GM12878 (cell line): ENCODE data around the gene CACHD1. TPM values are rescaled to one million over a fixed set of nuclear protein-coding genes. Genes with fewer than 3 reads are reported as not detected.

Source experiments
- ATAC-seq: fragments of 200-7000 bp; cut with Tn5 transposase; 3 replicates; pipeline ENCODE4 v1.9.1; 2020; ENCODE audit warnings: mild to moderate bottlenecking, moderate library complexity
- BruUV-seq: library from RNA; stranded (reverse); fragments of 400-500 nt; replicated peaks from 2 replicates; lab custom pipeline; 2021; lab: Mats Ljungman, UMichigan
- CTCF ChIA-PET: fragments of 300-600 bp; sonication (Branson Sonifier 250); formaldehyde crosslinking; extraction: SDS; loops from one replicate; lab custom pipeline; 2021; ENCODE audit warnings: inconsistent platforms; lab: Yijun Ruan, JAX
- POLR2A ChIA-PET: fragments of 350-600 bp; formaldehyde crosslinking; extraction: SDS; loops from one replicate; lab custom pipeline; 2021; ENCODE audit warnings: inconsistent platforms; lab: Charles Lee
- RAD21 ChIA-PET: fragments of 300-600 bp; sonication (Branson Sonifier 250); formaldehyde crosslinking; loops from one replicate; lab custom pipeline; 2023; ENCODE audit warnings: antibody characterized with exemption; ENCODE audit not compliant: unreplicated experiment; lab: Charles Lee
- SMC1A ChIA-PET: fragments of 300-600 bp; sonication (Branson Sonifier 250); formaldehyde crosslinking; loops from one replicate; lab custom pipeline; 2023; ENCODE audit not compliant: unreplicated experiment, uncharacterized antibody; lab: Charles Lee
- DNase-seq: peaks from one replicate; pipeline ENCODE4 v3.0.0-alpha.2; 2011; ENCODE audit warnings: low read depth, low spot score
- FAIRE-seq: peaks from 3 replicates; lab custom pipeline; 2011; peaks lifted over from hg19 to GRCh38; lab: Jason Lieb, UNC
- H2AFZ ChIP-seq: 2 replicates; pipeline ENCODE4 v1.6.0; 2011; ENCODE audit warnings: low read depth, low read length, control low read depth; ENCODE audit not compliant: control insufficient read depth
- H3K27ac ChIP-seq: 2 replicates; pipeline ENCODE4 v1.5.1; 2011; ENCODE audit warnings: control low read depth; ENCODE audit not compliant: control insufficient read depth, insufficient read depth
- H3K27me3 ChIP-seq, 2 experiments: replicated peaks in 1 of 2; 2 replicates each; pipeline versions ENCODE4 v1.6.0 to v1.6.1; 2011; ENCODE audit warnings: low read length in 1 of 2; ENCODE audit not compliant: control insufficient read depth in 2 of 2, insufficient read depth in 2 of 2
- H3K36me3 ChIP-seq, 2 experiments: 2 replicates each; pipeline ENCODE4 v1.5.1; 2011; ENCODE audit warnings: low read length in 1 of 2; ENCODE audit not compliant: control insufficient read depth in 2 of 2, insufficient read depth in 2 of 2
- H3K4me1 ChIP-seq: 2 replicates; pipeline ENCODE4 v1.6.1; 2011; ENCODE audit warnings: mild to moderate bottlenecking, low read length, moderate library complexity, mixed read lengths; ENCODE audit not compliant: control insufficient read depth, insufficient read depth
- H3K4me2 ChIP-seq: 2 replicates; pipeline ENCODE4 v1.6.0; 2011; ENCODE audit warnings: control low read depth; ENCODE audit not compliant: control insufficient read depth, insufficient read depth
- H3K4me3 ChIP-seq: fragments of 200-600 bp; sonication (generic); 2 replicates; pipeline ENCODE4 v1.5.1; 2016
- H3K79me2 ChIP-seq: 2 replicates; pipeline ENCODE4 v1.6.0; 2011; ENCODE audit warnings: low read length; ENCODE audit not compliant: control insufficient read depth, insufficient read depth
- H3K9ac ChIP-seq: 2 replicates; pipeline ENCODE4 v1.8.0; 2011; ENCODE audit warnings: low read length, control low read depth, mixed read lengths; ENCODE audit not compliant: control insufficient read depth, insufficient read depth
- H3K9me3 ChIP-seq: replicated peaks from 3 replicates; pipeline ENCODE4 v1.5.1; 2011; ENCODE audit warnings: mild to moderate bottlenecking, low read length; ENCODE audit not compliant: control insufficient read depth, insufficient read depth
- H4K20me1 ChIP-seq: 2 replicates; pipeline ENCODE4 v1.6.0; 2011; ENCODE audit not compliant: control insufficient read depth, insufficient read depth
- IKZF1 ChIP-seq: fragments of 450-650 bp; conservative IDR thresholded peaks from 2 replicates; pipeline ENCODE4 v1.6.1; 2017; ENCODE audit warnings: antibody characterized with exemption, mild to moderate bottlenecking
- NFYA ChIP-seq: IDR thresholded peaks from 2 replicates; pipeline ENCODE4 v1.6.1; 2011; ENCODE audit warnings: low read depth, mild to moderate bottlenecking, low read length, improper control_type of control experiment, borderline replicate concordance
- NFYB ChIP-seq: IDR thresholded peaks from 2 replicates; pipeline ENCODE4 v1.6.1; 2011; ENCODE audit warnings: low read depth, mild to moderate bottlenecking, low read length, improper control_type of control experiment, moderate library complexity; ENCODE audit not compliant: insufficient read depth
- NRF1 ChIP-seq: conservative IDR thresholded peaks from 2 replicates; pipeline ENCODE4 v1.6.1; 2011; ENCODE audit warnings: mild to moderate bottlenecking, low read depth, low read length, improper control_type of control experiment
- POLR2AphosphoS2 ChIP-seq: IDR thresholded peaks from 2 replicates; pipeline ENCODE4 v1.6.1; 2011; ENCODE audit warnings: low read depth, mild to moderate bottlenecking, low read length, improper control_type of control experiment, moderate library complexity
- RCOR1 ChIP-seq: conservative IDR thresholded peaks from 2 replicates; pipeline ENCODE4 v1.6.1; 2012; ENCODE audit warnings: low read depth, low read length, improper control_type of control experiment
- TCF7 ChIP-seq: IDR thresholded peaks from 2 replicates; pipeline ENCODE4 v1.6.1; 2014; ENCODE audit warnings: antibody characterized with exemption, borderline replicate concordance
- YY1 ChIP-seq: IDR thresholded peaks from 2 replicates; pipeline ENCODE4 v1.6.1; 2011; ENCODE audit warnings: low read depth, mild to moderate bottlenecking, low read length
- WGBS: methylation state at CpG from one replicate; pipeline ENCODE4 v1.1.6; 2016; ENCODE audit warnings: low lambda C conversion rate; ENCODE audit not compliant: insufficient replicate concordance, insufficient coverage; ENCODE audit errors: missing lambda C conversion rate; 5-methylcytosine and 5-hydroxymethylcytosine counted together
- in situ Hi-C: fragments of 300-500 bp; cut with MboI; formaldehyde crosslinking; loops from 9 replicates; pipeline ENCODE4 v1.14.3; 2018; ENCODE audit warnings: mixed read lengths
- intact Hi-C: fragments of 100-400 bp; cut with micrococcal nuclease; formaldehyde crosslinking; loops from one replicate; pipeline ENCODE4 v1.14.2; 2022; ENCODE audit not compliant: unreplicated experiment
- polyA plus RNA-seq, 11 experiments: library from polyadenylated mRNA; depleted of rRNA in 4 of 11; unstranded in 6 of 11; stranded (reverse) in 5 of 11; fragments of >200 nt; fragmentation: Nextera tagmentation in 4 of 11; fragmentation: Illumina TruSeq in 1 of 11; extraction: Ambion mirVana in 4 of 11; extraction: Trizol in 1 of 11; gene quantifications; 1 replicate in 1 of 11; 2 replicates in 10 of 11; pipeline versions ENCODE4 v1.2.1 to v1.2.3, GENCODE V29; 2011 to 2016; ENCODE audit warnings: inconsistent platforms in 2 of 11, missing spikeins in 2 of 11, low read depth in 1 of 11
- total RNA-seq, 4 experiments: library from RNA; depleted of rRNA in 3 of 4; stranded (reverse); fragments of >200 nt in 3 of 4; fragmentation: Illumina TruSeq in 1 of 4; extraction: Trizol in 1 of 4; gene quantifications; 2 replicates each; pipeline versions ENCODE4 v1.2.1 to v1.2.3, GENCODE V29; 2013 to 2021
- TF ChIP-seq, protein P1 (sequence below): fragments of 450-650 bp; IDR thresholded peaks from 2 replicates; pipeline ENCODE4 v1.6.1; 2016; ENCODE audit warnings: mild to moderate bottlenecking, moderate library complexity, borderline replicate concordance
- TF ChIP-seq, protein P2 (sequence below): fragments of 450-650 bp; IDR thresholded peaks from 2 replicates; pipeline ENCODE4 v1.6.1; 2016; ENCODE audit warnings: mild to moderate bottlenecking
- TF ChIP-seq, protein P3 (sequence below): IDR thresholded peaks from 2 replicates; pipeline ENCODE4 v1.6.1; 2012; ENCODE audit warnings: low read depth, low read length, improper control_type of control experiment
- TF ChIP-seq, protein P4 (sequence below): IDR thresholded peaks from 2 replicates; pipeline ENCODE4 v1.6.1; 2011; ENCODE audit warnings: low read depth, low read length, improper control_type of control experiment, borderline replicate concordance
- TF ChIP-seq, protein P5 (sequence below): IDR thresholded peaks from 2 replicates; pipeline ENCODE4 v1.6.1; 2012; ENCODE audit warnings: low read length, inconsistent platforms

Gene CACHD1
- total and polyA plus RNA-seq, 10 of the 15 experiments (the other 5 are each of a cell fraction or from before 2014, with no cell fraction given) = 0.03 TPM; not detected in 9

DNA sequence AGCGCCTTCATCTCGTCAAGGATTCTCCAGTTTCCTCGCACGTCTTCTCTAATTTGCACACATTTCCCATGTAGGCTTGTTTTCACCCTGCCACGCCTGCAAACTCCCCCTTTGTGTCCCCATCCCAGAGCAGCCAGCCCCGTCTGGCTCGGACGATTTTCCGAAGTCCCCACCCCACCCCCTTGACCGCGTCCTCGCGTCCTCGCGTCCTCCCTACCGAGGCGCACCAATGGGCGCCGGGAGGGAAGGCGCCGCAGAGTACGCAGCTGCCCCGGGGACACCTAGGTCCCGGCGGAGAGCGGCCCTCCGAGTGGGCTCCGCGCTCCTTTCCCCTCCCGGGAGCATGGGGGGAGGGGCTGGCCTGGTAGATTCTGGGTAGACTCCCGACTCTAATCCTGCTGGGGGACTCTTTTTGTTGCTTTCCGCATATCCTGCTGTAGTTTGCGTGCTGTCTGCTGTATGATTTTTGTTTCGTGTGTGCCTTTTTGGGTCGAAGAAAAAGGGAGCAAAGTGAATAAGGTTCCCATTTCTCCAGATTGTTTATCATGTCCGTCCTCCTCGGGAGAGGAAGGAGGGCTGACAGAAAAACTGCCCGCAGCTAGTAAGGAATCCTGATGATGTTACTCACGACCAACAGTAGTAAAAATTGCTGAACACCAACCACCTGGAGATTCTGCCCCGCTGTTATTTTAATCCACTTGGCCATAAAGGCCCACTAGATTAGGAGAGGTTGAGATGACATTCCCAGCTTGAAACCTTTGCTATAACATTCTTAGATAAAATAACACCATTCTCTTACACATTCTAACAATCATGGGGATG, 1.5 kb downstream of the CACHD1 start (continued):
- TF ChIP-seq, protein P1, sequence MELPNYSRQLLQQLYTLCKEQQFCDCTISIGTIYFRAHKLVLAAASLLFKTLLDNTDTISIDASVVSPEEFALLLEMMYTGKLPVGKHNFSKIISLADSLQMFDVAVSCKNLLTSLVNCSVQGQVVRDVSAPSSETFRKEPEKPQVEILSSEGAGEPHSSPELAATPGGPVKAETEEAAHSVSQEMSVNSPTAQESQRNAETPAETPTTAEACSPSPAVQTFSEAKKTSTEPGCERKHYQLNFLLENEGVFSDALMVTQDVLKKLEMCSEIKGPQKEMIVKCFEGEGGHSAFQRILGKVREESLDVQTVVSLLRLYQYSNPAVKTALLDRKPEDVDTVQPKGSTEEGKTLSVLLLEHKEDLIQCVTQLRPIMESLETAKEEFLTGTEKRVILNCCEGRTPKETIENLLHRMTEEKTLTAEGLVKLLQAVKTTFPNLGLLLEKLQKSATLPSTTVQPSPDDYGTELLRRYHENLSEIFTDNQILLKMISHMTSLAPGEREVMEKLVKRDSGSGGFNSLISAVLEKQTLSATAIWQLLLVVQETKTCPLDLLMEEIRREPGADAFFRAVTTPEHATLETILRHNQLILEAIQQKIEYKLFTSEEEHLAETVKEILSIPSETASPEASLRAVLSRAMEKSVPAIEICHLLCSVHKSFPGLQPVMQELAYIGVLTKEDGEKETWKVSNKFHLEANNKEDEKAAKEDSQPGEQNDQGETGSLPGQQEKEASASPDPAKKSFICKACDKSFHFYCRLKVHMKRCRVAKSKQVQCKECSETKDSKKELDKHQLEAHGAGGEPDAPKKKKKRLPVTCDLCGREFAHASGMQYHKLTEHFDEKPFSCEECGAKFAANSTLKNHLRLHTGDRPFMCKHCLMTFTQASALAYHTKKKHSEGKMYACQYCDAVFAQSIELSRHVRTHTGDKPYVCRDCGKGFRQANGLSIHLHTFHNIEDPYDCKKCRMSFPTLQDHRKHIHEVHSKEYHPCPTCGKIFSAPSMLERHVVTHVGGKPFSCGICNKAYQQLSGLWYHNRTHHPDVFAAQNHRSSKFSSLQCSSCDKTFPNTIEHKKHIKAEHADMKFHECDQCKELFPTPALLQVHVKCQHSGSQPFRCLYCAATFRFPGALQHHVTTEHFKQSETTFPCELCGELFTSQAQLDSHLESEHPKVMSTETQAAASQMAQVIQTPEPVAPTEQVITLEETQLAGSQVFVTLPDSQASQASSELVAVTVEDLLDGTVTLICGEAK = no peak
- TF ChIP-seq TCF7 (no peak), RCOR1 (no peak), IKZF1 (no peak)
- TF ChIP-seq, protein P2, sequence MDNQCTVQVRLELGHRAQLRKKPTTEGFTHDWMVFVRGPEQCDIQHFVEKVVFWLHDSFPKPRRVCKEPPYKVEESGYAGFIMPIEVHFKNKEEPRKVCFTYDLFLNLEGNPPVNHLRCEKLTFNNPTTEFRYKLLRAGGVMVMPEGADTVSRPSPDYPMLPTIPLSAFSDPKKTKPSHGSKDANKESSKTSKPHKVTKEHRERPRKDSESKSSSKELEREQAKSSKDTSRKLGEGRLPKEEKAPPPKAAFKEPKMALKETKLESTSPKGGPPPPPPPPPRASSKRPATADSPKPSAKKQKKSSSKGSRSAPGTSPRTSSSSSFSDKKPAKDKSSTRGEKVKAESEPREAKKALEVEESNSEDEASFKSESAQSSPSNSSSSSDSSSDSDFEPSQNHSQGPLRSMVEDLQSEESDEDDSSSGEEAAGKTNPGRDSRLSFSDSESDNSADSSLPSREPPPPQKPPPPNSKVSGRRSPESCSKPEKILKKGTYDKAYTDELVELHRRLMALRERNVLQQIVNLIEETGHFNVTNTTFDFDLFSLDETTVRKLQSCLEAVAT = no peak

DNA sequence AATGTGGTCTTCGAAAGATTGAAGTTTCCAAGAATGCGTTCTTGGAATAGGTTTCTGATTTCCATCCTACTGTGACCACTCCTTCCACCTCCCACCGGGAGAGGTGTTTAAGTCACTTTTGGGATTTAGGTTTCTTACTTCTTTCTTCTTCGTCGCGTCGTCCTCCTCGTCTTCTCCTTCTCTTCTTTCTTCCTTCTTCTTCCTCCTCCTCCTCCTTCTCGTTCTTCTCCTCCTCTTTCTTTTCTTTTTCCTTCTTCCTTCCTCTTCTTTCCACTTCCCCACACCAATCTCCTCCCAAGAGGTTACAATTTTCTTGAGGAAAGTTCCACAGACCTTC, 2.1 kb downstream of the CACHD1 start:
- Histone ChIP-seq H2AFZ (no peak overlapping the region), H3K79me2 (no peaks in the 10 kb centered on the region), H3K4me2 (no peak overlapping the region), H4K20me1 (no peaks in the 10 kb centered on the region), H3K27me3 (peaks cover 10 to 17% of the 10 kb centered on the region in 2 experiments), H3K4me3 (no peak overlapping the region), H3K27ac (no peak overlapping the region), H3K9ac (no peak overlapping the region), H3K9me3 (no peaks in the 10 kb centered on the region), H3K4me1 (no peaks in the 10 kb centered on the region), H3K36me3 (no peaks in the 10 kb centered on the region)
- whole genome bisulfite sequencing = 61% methylated on average over 9 of the region's 9 CpGs
- ChIA-PET SMC1A (no interaction called here), CTCF (no interaction called here), RAD21 (no interaction called here), POLR2A (no interaction called here)
- DNase-seq = no peak
- in situ Hi-C loops = no loop called here
- intact Hi-C loops = no loop called here
- no TSS peak for BruUV-seq
- no peak for FAIRE-seq
- ATAC-seq = no peak
- TF ChIP-seq NFYB (no peak), YY1 (no peak), NRF1 (no peak), NFYA (no peak), POLR2AphosphoS2 (no peak)
- TF ChIP-seq, protein P3, sequence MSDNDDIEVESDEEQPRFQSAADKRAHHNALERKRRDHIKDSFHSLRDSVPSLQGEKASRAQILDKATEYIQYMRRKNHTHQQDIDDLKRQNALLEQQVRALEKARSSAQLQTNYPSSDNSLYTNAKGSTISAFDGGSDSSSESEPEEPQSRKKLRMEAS = no peak
- TF ChIP-seq, protein P4, sequence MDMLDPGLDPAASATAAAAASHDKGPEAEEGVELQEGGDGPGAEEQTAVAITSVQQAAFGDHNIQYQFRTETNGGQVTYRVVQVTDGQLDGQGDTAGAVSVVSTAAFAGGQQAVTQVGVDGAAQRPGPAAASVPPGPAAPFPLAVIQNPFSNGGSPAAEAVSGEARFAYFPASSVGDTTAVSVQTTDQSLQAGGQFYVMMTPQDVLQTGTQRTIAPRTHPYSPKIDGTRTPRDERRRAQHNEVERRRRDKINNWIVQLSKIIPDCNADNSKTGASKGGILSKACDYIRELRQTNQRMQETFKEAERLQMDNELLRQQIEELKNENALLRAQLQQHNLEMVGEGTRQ = no peak
- TF ChIP-seq, protein P5, sequence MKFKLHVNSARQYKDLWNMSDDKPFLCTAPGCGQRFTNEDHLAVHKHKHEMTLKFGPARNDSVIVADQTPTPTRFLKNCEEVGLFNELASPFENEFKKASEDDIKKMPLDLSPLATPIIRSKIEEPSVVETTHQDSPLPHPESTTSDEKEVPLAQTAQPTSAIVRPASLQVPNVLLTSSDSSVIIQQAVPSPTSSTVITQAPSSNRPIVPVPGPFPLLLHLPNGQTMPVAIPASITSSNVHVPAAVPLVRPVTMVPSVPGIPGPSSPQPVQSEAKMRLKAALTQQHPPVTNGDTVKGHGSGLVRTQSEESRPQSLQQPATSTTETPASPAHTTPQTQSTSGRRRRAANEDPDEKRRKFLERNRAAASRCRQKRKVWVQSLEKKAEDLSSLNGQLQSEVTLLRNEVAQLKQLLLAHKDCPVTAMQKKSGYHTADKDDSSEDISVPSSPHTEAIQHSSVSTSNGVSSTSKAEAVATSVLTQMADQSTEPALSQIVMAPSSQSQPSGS = no peak
